HG02763 (cell line): ENCODE measurements around the gene DAG1.

ENCODE experiments used
- ATAC-seq: cut with Tn5 transposase; IDR thresholded peaks from one replicate; pipeline ENCODE4 v1.9.1; 2021; ENCODE audit warnings: mild to moderate bottlenecking, moderate library complexity; ENCODE audit not compliant: unreplicated experiment

DAG1 gene

GRCh38 chr3:49469936-49470713, at the start of gene DAG1:
Gene DAG1 (plus strand): TSS chr3:49470267. CDS start chr3:49510535, 40,268 bp downstream.
- ATAC-seq: peak; percentile 74

- ATAC-seq: no peak
These were observed 48.1 kb upstream of the DAG1 start for GRCh38 chr3:49421890-49422378.

GRCh38 chr3:49422379-49423248, 47.5 kb upstream of the DAG1 start, which contains the start of gene AMT:
Gene AMT (minus strand): TSS chr3:49422473. CDS start chr3:49422450, 23 bp downstream.
- ATAC-seq: no peak

GRCh38 chr3:49424816-49425215, 45.3 kb upstream of the DAG1 start:
- ATAC-seq: no peak

- ATAC-seq: no peak
These were observed 42.5 kb upstream of the DAG1 start for GRCh38 chr3:49427586-49427985.

- ATAC-seq: peak; percentile 15
These were observed 41.4 kb upstream of the DAG1 start for GRCh38 chr3:49428752-49429080.

- no peak for ATAC-seq
These were observed 35.3 kb upstream of the DAG1 start for GRCh38 chr3:49434731-49435130.

GRCh38 chr3:49445391-49445790, 24.7 kb upstream of the DAG1 start:
- ATAC-seq: no peak

GRCh38 chr3:49453621-49454020, 16.4 kb upstream of the DAG1 start:
- no peak for ATAC-seq

- ATAC-seq: no peak
These were observed 15.6 kb upstream of the DAG1 start for GRCh38 chr3:49454458-49454857.

GRCh38 chr3:49454898-49455681, 15.0 kb upstream of the DAG1 start:
- no peak for ATAC-seq

- no peak for ATAC-seq
These were observed 13.6 kb upstream of the DAG1 start for GRCh38 chr3:49456466-49456865.

- no peak for ATAC-seq
These were observed 9.7 kb upstream of the DAG1 start for GRCh38 chr3:49460188-49460890.

- no peak for ATAC-seq
These were observed 9.1 kb upstream of the DAG1 start for GRCh38 chr3:49460956-49461355.

- no peak for ATAC-seq
These were observed 8.5 kb upstream of the DAG1 start for GRCh38 chr3:49461443-49462171.

- ATAC-seq: no peak
These were observed 7.8 kb upstream of the DAG1 start for GRCh38 chr3:49462222-49462621.

- no peak for ATAC-seq
These were observed 4.6 kb upstream of the DAG1 start for GRCh38 chr3:49465270-49466034.

GRCh38 chr3:49466085-49466484, 4.0 kb upstream of the DAG1 start:
- ATAC-seq: no peak
